K562 (cell line): ENCODE results near the gene GPR85. TPM values are rescaled to one million over a fixed set of nuclear protein-coding genes. Genes with fewer than 3 reads are reported as not detected.

Experiments used
- ADNP ChIP-seq: fragments of 200-800 bp; sonication (Bioruptor generic); IDR thresholded peaks from 2 replicates; pipeline ENCODE4 v1.6.1; 2016; ENCODE audit warnings: missing genetic modification characterization, missing compliant biosample characterization
- ATF4 ChIP-seq: fragments of 450-650 bp; formaldehyde crosslinking; IDR thresholded peaks from 2 replicates; pipeline ENCODE4 v1.4.0; 2022; ENCODE audit warnings: mild to moderate bottlenecking, moderate library complexity
- BRF2 ChIP-seq: IDR thresholded peaks from 3 replicates; pipeline ENCODE4 v1.6.1; 2011; ENCODE audit warnings: borderline replicate concordance, mild to moderate bottlenecking; ENCODE audit not compliant: insufficient read length, insufficient read depth
- CC2D1A ChIP-seq: fragments of 450-650 bp; IDR thresholded peaks from 2 replicates; pipeline ENCODE4 v1.6.1; 2017; ENCODE audit warnings: mild to moderate bottlenecking
- CREB1 ChIP-seq, 2 experiments: sonication (generic) in 1 of 2; formaldehyde crosslinking in 1 of 2; IDR thresholded peaks; 2 replicates each; pipeline versions ENCODE4 v1.6.1 to v1.8.0; 2012 to 2022; ENCODE audit warnings: inconsistent platforms in 1 of 2, mild to moderate bottlenecking in 1 of 2, missing genetic modification reagents in 1 of 2, moderate library complexity in 1 of 2
- GTF2B ChIP-seq: IDR thresholded peaks from 2 replicates; pipeline ENCODE4 v1.6.1; 2011; ENCODE audit not compliant: insufficient read length; ENCODE audit errors: extremely low read depth
- KAT8 ChIP-seq: fragments of 450-650 bp; IDR thresholded peaks from 2 replicates; pipeline ENCODE4 v1.6.1; 2016; ENCODE audit warnings: low read depth, mild to moderate bottlenecking
- MBD2 ChIP-seq: sonication (generic); IDR thresholded peaks from 2 replicates; pipeline ENCODE4 v1.6.1; 2016; ENCODE audit warnings: low read depth, borderline replicate concordance
- MEF2A ChIP-seq: IDR thresholded peaks from 2 replicates; pipeline ENCODE4 v1.6.1; 2011; ENCODE audit warnings: low read depth, mild to moderate bottlenecking, low read length, moderate library complexity; ENCODE audit not compliant: control insufficient read depth
- NONO ChIP-seq, 2 experiments: fragments of 200-400 bp in 1 of 2; fragments of 450-650 bp in 1 of 2; formaldehyde crosslinking in 1 of 2; IDR thresholded peaks; 2 replicates each; pipeline ENCODE4 v1.6.1; 2017; ENCODE audit warnings: low read depth in 2 of 2, mild to moderate bottlenecking in 2 of 2, moderate library complexity in 2 of 2, low read length in 1 of 2
- PBX2 ChIP-seq, 2 experiments: IDR thresholded peaks in 1 of 2; conservative IDR thresholded peaks in 1 of 2; 2 replicates each; pipeline ENCODE4 v1.6.1; 2016; ENCODE audit warnings: low read depth in 2 of 2, mild to moderate bottlenecking in 1 of 2, missing compliant biosample characterization in 1 of 2, missing genetic modification characterization in 1 of 2, moderate library complexity in 1 of 2
- RBM22 ChIP-seq: fragments of 200-400 bp; formaldehyde crosslinking; IDR thresholded peaks from 2 replicates; pipeline ENCODE4 v1.6.1; 2018; ENCODE audit warnings: low read length, low read depth; ENCODE audit not compliant: poor library complexity, severe bottlenecking
- SAFB ChIP-seq: fragments of 200-400 bp; formaldehyde crosslinking; IDR thresholded peaks from 2 replicates; pipeline ENCODE4 v1.6.1; 2017; ENCODE audit warnings: low read depth, low read length, borderline replicate concordance
- SMARCA5 ChIP-seq: fragments of 450-650 bp; IDR thresholded peaks from 2 replicates; pipeline ENCODE4 v1.6.1; 2016
- SMARCB1 ChIP-seq: IDR thresholded peaks from 2 replicates; pipeline ENCODE4 v1.6.1; 2011; ENCODE audit warnings: improper control_type of control experiment, low read depth; ENCODE audit not compliant: insufficient read length
- SOX6 ChIP-seq: fragments of 450-650 bp; IDR thresholded peaks from 2 replicates; pipeline ENCODE4 v1.6.1; 2014; ENCODE audit warnings: mild to moderate bottlenecking
- ZNF134 ChIP-seq: fragments of 250-450 bp; sonication (Bioruptor Pico); conservative IDR thresholded peaks from 2 replicates; pipeline ENCODE4 v1.4.0; 2020
- ZNF282 ChIP-seq: sonication (generic); formaldehyde crosslinking; IDR thresholded peaks from 2 replicates; pipeline ENCODE4 v1.8.1; 2023; ENCODE audit warnings: missing genetic modification reagents
- ZNF436 ChIP-seq: fragments of 250-450, 450-650 bp; sonication (Bioruptor Pico); formaldehyde crosslinking; IDR thresholded peaks from 2 replicates; pipeline ENCODE4 v1.7.0; 2020; ENCODE audit warnings: mild to moderate bottlenecking
- ZNF445 ChIP-seq: fragments of 250-450 bp; sonication (Bioruptor Pico); IDR thresholded peaks from 2 replicates; pipeline ENCODE4 v1.4.0; 2020; ENCODE audit warnings: low read depth, mild to moderate bottlenecking, moderate library complexity
- ZNF551 ChIP-seq: fragments of 250-450 bp; sonication (Bioruptor Pico); IDR thresholded peaks from 2 replicates; pipeline ENCODE4 v1.5.0; 2021; ENCODE audit warnings: mild to moderate bottlenecking, moderate library complexity
- ZNF57 ChIP-seq: fragments of 450-650 bp; formaldehyde crosslinking; IDR thresholded peaks from 2 replicates; pipeline ENCODE4 v1.4.0; 2020; ENCODE audit warnings: mild to moderate bottlenecking, moderate library complexity
- ZNF583 ChIP-seq: fragments of 250-450 bp; sonication (Bioruptor Pico); IDR thresholded peaks from 2 replicates; pipeline ENCODE4 v1.4.0; 2020
- polyA plus RNA-seq, 8 experiments: library from polyadenylated mRNA; depleted of rRNA in 4 of 8; stranded (reverse) in 5 of 8; unstranded in 3 of 8; fragments of >200 nt; fragmentation: Nextera tagmentation in 2 of 8; fragmentation: Illumina TruSeq in 1 of 8; extraction: Ambion mirVana in 2 of 8; extraction: Trizol in 1 of 8; gene quantifications; 2 replicates each; pipeline versions ENCODE4 v1.2.1 to v1.2.3, GENCODE V29; 2011 to 2014; ENCODE audit warnings: inconsistent platforms in 1 of 8, missing spikeins in 1 of 8
- total RNA-seq, 7 experiments: library from RNA; depleted of rRNA in 6 of 7; stranded (reverse); fragments of >200 nt in 6 of 7; fragmentation: Illumina TruSeq in 2 of 7; extraction: Trizol in 2 of 7; gene quantifications; 2 replicates each; pipeline versions ENCODE4 v1.2.1 to v1.2.3, GENCODE V29; 2011 to 2021; ENCODE audit warnings: low replicate concordance in 1 of 7

The GPR85 gene
- total and polyA plus RNA-seq, 9 of the 15 experiments (the other 6 are each of a cell fraction or from before 2014, with no cell fraction given): 2.9 to 18.2 (median 4.0) TPM

GRCh38 chr7:113118074-113118959, 31.7 kb upstream of the GPR85 start, which contains the start of gene SMIM30 (continued):
- TF ChIP-seq GTF2B (peak; percentile 18), RBM22 (no peak), SMARCA5 (no peak), ZNF282 (no peak), SMARCB1 (no peak), NONO (IDR thresholded peaks at IDR 0.05; ENCODE audit: low read depth in 2 of 2, low read length in 1 of 2) (peak; percentile 39 to 45; a peak in 1 of 4 replicates), PBX2 (CRISPR knock-in tag; IDR thresholded peaks at IDR 0.05; ENCODE audit: low read depth) (no peak), PBX2 (tag; conservative IDR thresholded peaks at IDR 0.05; ENCODE audit: low read depth) (no peak), CC2D1A (peak; percentile 46; the same call in 1 of the 2 replicates), ADNP (tag) (no peak), KAT8 (no peak; the same call in 1 of the 2 replicates), ZNF134 (CRISPR knock-in tag) (no peak), SAFB (peak; percentile 96), ZNF57 (CRISPR knock-in tag) (no peak), MEF2A (peak; percentile 92), ZNF583 (peak; percentile 77; the same call in 1 of the 2 replicates), SOX6 (peak; percentile 32; the same call in 1 of the 2 replicates), MBD2 (peak; percentile 93), CREB1 (IDR thresholded peaks at IDR 0.05) (peak; percentile 98), CREB1 (CRISPR knock-in tag; IDR thresholded peaks at IDR 0.05) (peak; percentile 94), ZNF551 (no peak), ATF4 (CRISPR knock-in tag) (peak; percentile 46; the same call in 1 of the 2 replicates), ZNF445 (CRISPR knock-in tag) (no peak), ZNF436 (CRISPR knock-in tag) (no peak), BRF2 (no peak)
